Measurements from ENCODE around the gene CDV3. TPM values are rescaled to one million over a fixed set of nuclear protein-coding genes. Genes with fewer than 3 reads are reported as not detected.

The CDV3 gene
- total and polyA plus RNA-seq, 4 donors = 37.5 to 82.6 (median 53.1) TPM

DNA sequence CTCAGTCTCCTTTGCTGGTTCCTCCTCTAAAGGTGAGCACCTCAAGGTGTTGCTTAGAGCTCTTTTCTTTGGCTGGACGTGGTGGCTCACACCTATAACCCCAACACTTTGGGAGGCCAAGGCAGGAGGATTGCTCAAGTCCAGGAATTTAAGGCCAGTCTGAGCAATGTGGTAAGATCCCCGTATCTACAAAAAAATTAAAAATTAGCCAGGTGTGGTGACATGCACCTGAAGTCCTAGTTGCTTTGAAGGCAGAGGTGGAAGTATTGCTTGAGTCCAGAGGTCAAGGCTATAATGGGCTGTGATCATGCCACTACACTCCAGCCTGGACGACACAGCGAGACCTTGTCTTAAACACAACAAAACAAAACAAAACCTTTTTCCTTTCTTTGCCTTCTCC lies 60.0 kb downstream of the CDV3 start:
- Histone ChIP-seq H3K9ac (ENCODE audit: low read depth in 1 of 2, low read length in 2 of 2) (no peak overlapping the region), H3K4me1 (ENCODE audit: control insufficient read depth in 4 of 4, insufficient read depth in 4 of 4, low read length in 3 of 4) (no peaks in the 10 kb centered on the region), H3K27ac (ENCODE audit: low read depth in 1 of 2, low read length in 2 of 2) (no peak overlapping the region), H3K27me3 (ENCODE audit: control insufficient read depth in 4 of 4, insufficient read depth in 4 of 4, low read length in 3 of 4) (no peaks in the 10 kb centered on the region), H3K4me3 (ENCODE audit: low read depth in 1 of 3, low read length in 3 of 3) (no peak overlapping the region), H3K9me3 (ENCODE audit: control insufficient read depth in 4 of 4, low read length in 3 of 4) (no peaks in the 10 kb centered on the region), H3K36me3 (ENCODE audit: control insufficient read depth in 4 of 4, insufficient read depth in 3 of 4, low read depth in 1 of 4, low read length in 3 of 4) (peaks cover 2 to 13% (median 10%) of the 10 kb centered on the region in 4 donors)
- TF ChIP-seq HNF4A (conservative IDR thresholded peaks at IDR 0.05) (peak; percentile 39 to 72), YY1 (IDR thresholded peaks at IDR 0.05) (no peak)
- 65% methylated on average over 4 of the region's 4 CpGs for WGBS
- DNase-seq (ENCODE audit: low spot score) = no peak

Small RNA genes lying within 50 kb of the gene (small RNA-seq; reads per million reads assigned to genes)
- gene AC022296.2 = not detected
- gene RF00438 = not detected

Other genes starting within 250 kb of the CDV3 start
- not detected for gene BFSP2, start 173.6 kb upstream of the CDV3 start, total RNA-seq
- gene BFSP2, start 173.6 kb upstream of the CDV3 start, polyA plus RNA-seq = under 1 TPM in 1 of 2 donors, not detected in 1; 0.42 TPM
- 10 to 100 TPM; 13.6 to 22.9 TPM for gene TOPBP1, start 88.3 kb downstream of the CDV3 start, total RNA-seq
- 1 to 10 TPM; 3.3 to 3.8 TPM for gene TOPBP1, start 88.3 kb downstream of the CDV3 start, polyA plus RNA-seq
- 1,000 to 10,000 TPM; 5,845 to 6,687 TPM for gene TF, start 172.7 kb downstream of the CDV3 start, total RNA-seq
- gene TF, start 172.7 kb downstream of the CDV3 start, polyA plus RNA-seq = 1,000 to 10,000 TPM; 5,045 to 9,659 TPM
- 10 to 100 TPM; 34.7 to 97.6 TPM for gene SRPRB, start 232.1 kb downstream of the CDV3 start, total RNA-seq
- 10 to 100 TPM; 76.0 to 77.8 TPM for gene SRPRB, start 232.1 kb downstream of the CDV3 start, polyA plus RNA-seq

Data from liver (tissue), 10 donors.